Measurements from ENCODE around the gene SC5D.

Gene SC5D

DNA sequence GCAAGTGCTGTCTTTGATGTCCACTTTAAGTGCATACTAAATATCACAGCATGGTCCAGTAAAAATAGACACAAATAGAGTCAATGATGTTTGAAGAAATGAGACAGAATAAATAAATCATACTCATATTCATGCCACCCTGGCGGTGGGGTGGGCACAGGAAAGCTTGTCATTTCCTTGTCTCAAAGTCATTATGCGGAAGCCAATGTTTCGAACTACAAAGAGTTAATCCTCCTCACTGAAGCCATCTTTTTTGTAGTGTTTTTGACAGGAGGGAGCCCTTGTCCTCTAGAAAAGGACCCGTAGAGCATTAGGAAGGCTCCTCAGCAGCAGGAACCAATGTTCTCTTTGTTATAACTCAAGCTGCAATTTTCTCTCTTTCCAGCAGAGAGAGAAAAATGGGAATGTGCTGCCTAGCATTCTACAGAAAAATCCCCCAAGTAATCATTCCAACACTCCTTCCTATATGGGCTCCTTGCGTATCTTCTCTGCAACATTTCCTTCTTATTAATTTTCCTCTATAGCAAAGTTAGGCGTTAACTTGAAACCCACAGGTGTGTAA lies 30.6 kb downstream of the SC5D start:
- TF ChIP-seq TAF1 (IDR thresholded peaks at IDR 0.05; ENCODE audit: low read depth, low read length) = no peak
- no peak for TF ChIP-seq PAX5 (IDR thresholded peaks at IDR 0.05; ENCODE audit: insufficient read depth, low read length, severe bottlenecking)
- no peak for TF ChIP-seq POLR2A (IDR thresholded peaks at IDR 0.05; ENCODE audit: low read depth, low read length)
- TF ChIP-seq POLR2AphosphoS5 (IDR thresholded peaks at IDR 0.05; ENCODE audit: low read depth, low read length) = no peak
- no peak for TF ChIP-seq POU2F2 (IDR thresholded peaks at IDR 0.05; ENCODE audit: low read depth, low read length)
- TF ChIP-seq SPI1 (IDR thresholded peaks at IDR 0.05; ENCODE audit: low read depth, low read length) = no peak
- FAIRE-seq (no peak), DNase-seq (ENCODE audit: insufficient read length, low spot score) (no peak)

DNA sequence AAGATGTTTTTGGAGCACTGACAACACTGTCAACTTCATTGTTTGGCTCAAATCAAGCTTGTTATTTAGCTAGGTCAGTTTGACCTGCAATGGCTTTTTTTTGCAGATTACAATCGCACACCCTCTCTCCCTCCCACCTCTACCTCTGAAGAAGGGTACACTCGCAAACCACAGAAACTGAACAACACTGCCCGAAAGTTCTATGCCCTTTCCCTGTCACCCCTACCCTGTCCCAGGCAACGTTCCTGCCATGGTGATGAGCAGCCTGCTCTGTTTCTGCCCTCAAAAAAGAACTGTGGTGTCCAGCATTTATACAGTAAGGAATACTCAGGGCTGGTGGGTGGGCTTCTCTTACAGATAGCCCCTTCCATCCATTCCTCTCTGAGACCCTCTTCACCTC lies 33.7 kb downstream of the SC5D start:
- FAIRE-seq (peak; percentile 72), DNase-seq (ENCODE audit: insufficient read length, low spot score) (no peak)
- TF ChIP-seq POLR2AphosphoS5 (IDR thresholded peaks at IDR 0.05; ENCODE audit: low read depth, low read length) = no peak
- no peak for TF ChIP-seq POLR2A (IDR thresholded peaks at IDR 0.05; ENCODE audit: low read depth, low read length)
- TF ChIP-seq POU2F2 (IDR thresholded peaks at IDR 0.05; ENCODE audit: low read depth, low read length) = no peak
- TF ChIP-seq TAF1 (IDR thresholded peaks at IDR 0.05; ENCODE audit: low read depth, low read length) = no peak
- no peak for TF ChIP-seq PAX5 (IDR thresholded peaks at IDR 0.05; ENCODE audit: insufficient read depth, low read length, severe bottlenecking)
- no peak for TF ChIP-seq SPI1 (IDR thresholded peaks at IDR 0.05; ENCODE audit: low read depth, low read length)

DNA sequence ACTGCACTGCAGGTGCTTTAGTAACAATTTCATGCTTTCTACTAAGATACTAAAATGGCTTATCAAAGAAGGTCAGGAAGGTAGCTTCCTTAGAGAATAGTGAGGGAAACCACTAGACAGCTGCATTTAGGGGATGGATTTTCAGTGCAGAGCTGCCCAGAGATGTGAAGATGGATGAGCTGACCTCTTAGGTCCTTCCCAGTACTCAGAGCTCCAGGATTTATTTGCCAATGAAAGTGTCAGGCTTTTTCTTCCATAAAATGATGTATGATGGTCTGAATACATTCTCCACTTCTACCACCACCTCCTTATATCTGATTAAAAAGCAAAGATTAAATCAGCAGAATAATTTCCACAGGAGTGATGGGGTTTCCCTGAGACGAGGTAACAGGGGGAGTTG lies 35.0 kb downstream of the SC5D start:
- FAIRE-seq (peak; percentile 62), DNase-seq (ENCODE audit: insufficient read length, low spot score) (no peak)
- TF ChIP-seq SPI1 (IDR thresholded peaks at IDR 0.05; ENCODE audit: low read depth, low read length) = no peak
- TF ChIP-seq POLR2A (IDR thresholded peaks at IDR 0.05; ENCODE audit: low read depth, low read length) = no peak
- no peak for TF ChIP-seq POU2F2 (IDR thresholded peaks at IDR 0.05; ENCODE audit: low read depth, low read length)
- TF ChIP-seq TAF1 (IDR thresholded peaks at IDR 0.05; ENCODE audit: low read depth, low read length) = no peak
- TF ChIP-seq POLR2AphosphoS5 (IDR thresholded peaks at IDR 0.05; ENCODE audit: low read depth, low read length) = no peak
- TF ChIP-seq PAX5 (IDR thresholded peaks at IDR 0.05; ENCODE audit: insufficient read depth, low read length, severe bottlenecking) = no peak

DNA sequence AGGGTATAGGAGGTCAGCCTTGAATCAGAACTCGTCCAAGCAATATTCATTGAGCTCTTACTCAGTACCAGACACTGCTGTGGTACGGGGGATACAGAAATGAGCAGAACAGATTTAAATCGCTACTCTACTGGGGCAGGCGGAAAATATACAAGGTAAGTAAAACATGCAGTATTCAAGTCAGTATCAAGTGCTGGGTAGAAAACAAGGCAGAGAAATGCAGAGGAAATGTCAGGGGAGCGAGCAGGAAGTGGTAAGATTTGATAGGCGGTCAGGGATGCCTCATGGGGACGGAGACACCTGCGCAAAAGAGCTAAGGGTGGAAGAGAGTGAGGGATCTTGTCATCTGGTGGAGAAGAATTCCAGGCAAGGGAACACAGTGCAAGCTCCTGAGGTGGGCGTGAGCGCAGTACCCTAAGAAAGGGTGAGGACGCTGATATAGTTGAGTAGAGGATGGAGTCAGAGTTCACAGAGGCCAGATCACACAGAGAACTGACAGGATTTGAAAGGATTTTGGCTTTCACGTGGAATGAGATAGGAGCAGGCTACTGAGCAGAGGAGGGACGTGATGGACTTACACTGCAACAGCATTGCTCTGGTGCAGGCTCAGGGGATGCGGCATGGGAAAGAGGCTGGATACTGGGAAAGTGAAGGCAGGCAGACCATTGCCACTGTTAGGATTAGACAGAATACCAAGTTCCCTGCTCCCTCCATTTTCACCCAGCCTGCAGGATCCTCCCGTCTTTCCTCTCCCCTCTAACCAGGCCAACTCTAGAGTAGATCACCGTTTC lies 35.8 kb downstream of the SC5D start:
- DNase-seq (ENCODE audit: insufficient read length, low spot score) (no peak), FAIRE-seq (peak; percentile 95)
- TF ChIP-seq PAX5 (IDR thresholded peaks at IDR 0.05; ENCODE audit: insufficient read depth, low read length, severe bottlenecking) (no peak), SPI1 (IDR thresholded peaks at IDR 0.05; ENCODE audit: low read depth, low read length) (peak; percentile 24; the same call in 1 of the 2 replicates), TAF1 (IDR thresholded peaks at IDR 0.05; ENCODE audit: low read depth, low read length) (no peak), POLR2AphosphoS5 (IDR thresholded peaks at IDR 0.05; ENCODE audit: low read depth, low read length) (no peak), POLR2A (IDR thresholded peaks at IDR 0.05; ENCODE audit: low read depth, low read length) (no peak), POU2F2 (IDR thresholded peaks at IDR 0.05; ENCODE audit: low read depth, low read length) (no peak)

- TF ChIP-seq POU2F2 (IDR thresholded peaks at IDR 0.05; ENCODE audit: low read depth, low read length) = no peak
- no peak for TF ChIP-seq TAF1 (IDR thresholded peaks at IDR 0.05; ENCODE audit: low read depth, low read length)
- TF ChIP-seq SPI1 (IDR thresholded peaks at IDR 0.05; ENCODE audit: low read depth, low read length) = peak; percentile 49
- TF ChIP-seq PAX5 (IDR thresholded peaks at IDR 0.05; ENCODE audit: insufficient read depth, low read length, severe bottlenecking) = no peak
- no peak for TF ChIP-seq POLR2A (IDR thresholded peaks at IDR 0.05; ENCODE audit: low read depth, low read length)
- DNase-seq (ENCODE audit: insufficient read length, low spot score) (no peak), FAIRE-seq (peak; percentile 31)
Measured at GRCh38 chr11:121328967-121329679, 36.6 kb downstream of the SC5D start.

- no peak for DNase-seq (ENCODE audit: insufficient read length, low spot score)
- FAIRE-seq = peak; percentile 67
- no peak for TF ChIP-seq POLR2A (IDR thresholded peaks at IDR 0.05; ENCODE audit: low read depth, low read length)
- no peak for TF ChIP-seq PAX5 (IDR thresholded peaks at IDR 0.05; ENCODE audit: insufficient read depth, low read length, severe bottlenecking)
- no peak for TF ChIP-seq TAF1 (IDR thresholded peaks at IDR 0.05; ENCODE audit: low read depth, low read length)
- no peak for TF ChIP-seq POLR2AphosphoS5 (IDR thresholded peaks at IDR 0.05; ENCODE audit: low read depth, low read length)
- no peak for TF ChIP-seq POU2F2 (IDR thresholded peaks at IDR 0.05; ENCODE audit: low read depth, low read length)
- TF ChIP-seq SPI1 (IDR thresholded peaks at IDR 0.05; ENCODE audit: low read depth, low read length) = no peak
Measured at GRCh38 chr11:121329781-121330395, 37.3 kb downstream of the SC5D start.

GRCh38 chr11:121330614-121331435 lies 38.3 kb downstream of the SC5D start:
- FAIRE-seq = no peak
- no peak for TF ChIP-seq POU2F2 (IDR thresholded peaks at IDR 0.05; ENCODE audit: low read depth, low read length)
- TF ChIP-seq SPI1 (IDR thresholded peaks at IDR 0.05; ENCODE audit: low read depth, low read length) = peak; percentile 30; the same call in 1 of the 2 replicates
- DNase-seq (ENCODE audit: insufficient read length, low spot score) = no peak

- FAIRE-seq = no peak
- no peak for DNase-seq (ENCODE audit: insufficient read length, low spot score)
- TF ChIP-seq POLR2AphosphoS5 (IDR thresholded peaks at IDR 0.05; ENCODE audit: low read depth, low read length) (no peak), TAF1 (IDR thresholded peaks at IDR 0.05; ENCODE audit: low read depth, low read length) (no peak), POLR2A (IDR thresholded peaks at IDR 0.05; ENCODE audit: low read depth, low read length) (no peak), PAX5 (IDR thresholded peaks at IDR 0.05; ENCODE audit: insufficient read depth, low read length, severe bottlenecking) (no peak), POU2F2 (IDR thresholded peaks at IDR 0.05; ENCODE audit: low read depth, low read length) (no peak), SPI1 (IDR thresholded peaks at IDR 0.05; ENCODE audit: low read depth, low read length) (no peak)
Measured at GRCh38 chr11:121334973-121335710, 42.6 kb downstream of the SC5D start.

Data from GM12891 (cell line).